Left lung (tissue), 10 donors: ENCODE data around the gene SLC4A5. TPM values are rescaled to one million over a fixed set of nuclear protein-coding genes. Genes with fewer than 3 reads are reported as not detected.

ENCODE experiments used
- ATAC-seq: fragments of 200-7000 bp; cut with Tn5 transposase; one replicate; pipeline ENCODE4 v1.9.1; 2020; ENCODE audit warnings: moderate library complexity
- DNase-seq, 4 donors: peaks; one replicate each; pipeline ENCODE4 v3.0.0-alpha.2; 2013 to 2020
- H3K27ac ChIP-seq, 2 donors: fragments of 200-600 bp; sonication (generic) in 1 of 2; one replicate each; pipeline versions ENCODE4 v1.5.0 to v1.8.0; 2020 to 2021
- H3K27me3 ChIP-seq, 2 donors: fragments of 200-600 bp; sonication (generic) in 1 of 2; one replicate each; pipeline versions ENCODE4 v1.5.0 to v1.8.0; 2020 to 2021
- H3K36me3 ChIP-seq, 2 donors: fragments of 200-600 bp; sonication (generic) in 1 of 2; one replicate each; pipeline versions ENCODE4 v1.5.0 to v1.8.0; 2020 to 2021
- H3K4me1 ChIP-seq, 2 donors: fragments of 200-600 bp; one replicate each; pipeline ENCODE4 v1.8.0; 2021
- H3K4me3 ChIP-seq, 2 donors: fragments of 200-600 bp; sonication (generic) in 1 of 2; one replicate each; pipeline versions ENCODE4 v1.5.0 to v1.8.0; 2020 to 2021; ENCODE audit warnings: mild to moderate bottlenecking in 1 of 2
- H3K9me3 ChIP-seq, 2 donors: fragments of 200-600 bp; sonication (generic) in 1 of 2; one replicate each; pipeline versions ENCODE4 v1.5.0 to v1.8.0; 2020 to 2021
- CTCF ChIP-seq, 2 donors: fragments of 200-600 bp; sonication (generic) in 1 of 2; IDR thresholded peaks; one replicate each; pipeline versions ENCODE4 v1.5.0 to v1.8.0; 2021; ENCODE audit warnings: antibody characterized with exemption in 2 of 2
- intact Hi-C, 2 donors: fragments of 100-400 bp; cut with DNase I; formaldehyde crosslinking; loops; one replicate each; pipeline versions ENCODE4 v1.11.2 to v1.14.2; 2022
- polyA plus RNA-seq, 6 donors: library from polyadenylated mRNA; unstranded; fragments of 120-200 nt; gene quantifications; one replicate each; pipeline ENCODE4 v1.2.1, GENCODE V29; 2013; ENCODE audit not compliant: insufficient read length in 6 of 6
- total RNA-seq, 2 donors: library from RNA; stranded (reverse); fragmentation: NEBNext Ultra II Directional; extraction: Animal tissue kit (Norgen Biotek cat#: 25700); gene quantifications; one replicate each; pipeline ENCODE4 v1.2.1, GENCODE V29; 2021
- donor health status: DM: no; HTN: yes; CAD: no.
- donor health status: DM: no; HTN: no; CAD: no.

The SLC4A5 gene
- total and polyA plus RNA-seq, 8 donors: 2.0 to 13.8 (median 8.0) TPM

DNA sequence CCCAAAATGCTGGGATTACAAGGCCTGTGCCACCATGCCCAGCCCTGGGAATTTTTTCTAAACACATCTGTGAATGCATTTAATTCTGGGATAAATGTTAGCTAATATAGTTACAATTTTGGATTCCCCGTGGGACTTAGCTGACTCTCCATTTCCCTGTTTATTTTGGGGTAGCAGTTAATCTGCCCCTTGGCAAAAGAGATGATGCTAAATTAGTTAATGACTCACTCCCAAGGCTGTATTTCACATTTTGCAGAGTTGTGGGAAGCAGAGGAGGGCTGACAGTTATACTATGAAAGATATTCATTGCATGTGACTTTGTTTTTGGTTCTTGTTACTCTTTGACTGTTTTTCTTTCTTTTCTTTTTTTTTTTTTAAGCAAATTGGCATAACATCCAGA is 141.6 kb downstream of the SLC4A5 start:
- ATAC-seq (no peak), DNase-seq (no peak)
- intact Hi-C loops: no loop called here
- no peak for TF ChIP-seq CTCF (IDR thresholded peaks at IDR 0.05)
- H3K27me3 ChIP-seq: no peaks in the 10 kb centered on the region
- H3K9me3 ChIP-seq: no peaks in the 10 kb centered on the region
- H3K27ac ChIP-seq: no peak overlapping the region
- H3K36me3 ChIP-seq: peaks cover 0 to 15% of the 10 kb centered on the region in 2 donors
- no peak overlapping the region for H3K4me3 ChIP-seq
- peaks cover 20 to 58% of the 10 kb centered on the region in 2 donors for H3K4me1 ChIP-seq

GRCh38 chr2:74201196-74201595 is 142.0 kb downstream of the SLC4A5 start:
- no peak overlapping the region for H3K27ac ChIP-seq
- no peak overlapping the region for H3K4me3 ChIP-seq
- TF ChIP-seq CTCF (IDR thresholded peaks at IDR 0.05): no peak
- H3K27me3 ChIP-seq: no peaks in the 10 kb centered on the region
- intact Hi-C loops: no loop called here
- ATAC-seq: no peak
- peaks cover 0 to 13% of the 10 kb centered on the region in 2 donors for H3K36me3 ChIP-seq
- no peak for DNase-seq
- H3K9me3 ChIP-seq: no peaks in the 10 kb centered on the region
- peaks cover 16 to 54% of the 10 kb centered on the region in 2 donors for H3K4me1 ChIP-seq

DNA sequence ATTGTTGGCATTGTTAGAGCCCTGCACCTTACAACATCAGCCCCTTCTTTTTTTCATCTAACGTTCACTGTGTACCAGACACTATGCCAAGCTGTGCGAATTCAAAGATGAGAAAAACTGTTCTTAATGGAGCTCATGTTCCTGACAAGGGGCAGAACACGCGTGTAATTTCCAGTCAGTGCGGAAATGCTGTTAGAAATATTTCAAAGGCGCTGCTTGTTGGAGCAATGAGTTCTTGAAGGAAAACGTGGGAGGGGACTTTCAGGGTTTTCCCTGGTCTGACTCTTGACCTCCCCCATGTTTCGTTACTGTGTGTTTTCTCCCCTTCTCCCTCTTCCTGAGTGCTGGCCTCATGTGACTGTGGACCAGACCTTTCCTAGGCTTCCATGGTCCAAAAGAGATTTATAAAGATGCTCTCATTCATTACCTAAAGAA is 143.3 kb downstream of the SLC4A5 start:
- Histone ChIP-seq H3K4me3 (peak overlapping the region; percentile 65 to 92), H3K9me3 (no peaks in the 10 kb centered on the region), H3K27me3 (no peaks in the 10 kb centered on the region), H3K4me1 (peaks cover 6 to 41% of the 10 kb centered on the region in 2 donors), H3K36me3 (peaks cover 0 to 13% of the 10 kb centered on the region in 2 donors), H3K27ac (peak overlapping the region in 1 of 2 donors; percentile 86)
- intact Hi-C loops: no loop called here
- no peak for TF ChIP-seq CTCF (IDR thresholded peaks at IDR 0.05)
- no peak for DNase-seq
- no peak for ATAC-seq

- Histone ChIP-seq H3K4me1 (peaks cover 6 to 35% of the 10 kb centered on the region in 2 donors), H3K9me3 (no peaks in the 10 kb centered on the region), H3K27ac (peak overlapping the region; percentile 86 to 97), H3K27me3 (no peaks in the 10 kb centered on the region), H3K4me3 (peak overlapping the region; percentile 65 to 92), H3K36me3 (peaks cover 0 to 12% of the 10 kb centered on the region in 2 donors)
- TF ChIP-seq CTCF (IDR thresholded peaks at IDR 0.05): no peak
- intact Hi-C loops: no loop called here
- DNase-seq (no peak), ATAC-seq (no peak)
Measured at GRCh38 chr2:74199275-74199701, 143.9 kb downstream of the SLC4A5 start.

DNA sequence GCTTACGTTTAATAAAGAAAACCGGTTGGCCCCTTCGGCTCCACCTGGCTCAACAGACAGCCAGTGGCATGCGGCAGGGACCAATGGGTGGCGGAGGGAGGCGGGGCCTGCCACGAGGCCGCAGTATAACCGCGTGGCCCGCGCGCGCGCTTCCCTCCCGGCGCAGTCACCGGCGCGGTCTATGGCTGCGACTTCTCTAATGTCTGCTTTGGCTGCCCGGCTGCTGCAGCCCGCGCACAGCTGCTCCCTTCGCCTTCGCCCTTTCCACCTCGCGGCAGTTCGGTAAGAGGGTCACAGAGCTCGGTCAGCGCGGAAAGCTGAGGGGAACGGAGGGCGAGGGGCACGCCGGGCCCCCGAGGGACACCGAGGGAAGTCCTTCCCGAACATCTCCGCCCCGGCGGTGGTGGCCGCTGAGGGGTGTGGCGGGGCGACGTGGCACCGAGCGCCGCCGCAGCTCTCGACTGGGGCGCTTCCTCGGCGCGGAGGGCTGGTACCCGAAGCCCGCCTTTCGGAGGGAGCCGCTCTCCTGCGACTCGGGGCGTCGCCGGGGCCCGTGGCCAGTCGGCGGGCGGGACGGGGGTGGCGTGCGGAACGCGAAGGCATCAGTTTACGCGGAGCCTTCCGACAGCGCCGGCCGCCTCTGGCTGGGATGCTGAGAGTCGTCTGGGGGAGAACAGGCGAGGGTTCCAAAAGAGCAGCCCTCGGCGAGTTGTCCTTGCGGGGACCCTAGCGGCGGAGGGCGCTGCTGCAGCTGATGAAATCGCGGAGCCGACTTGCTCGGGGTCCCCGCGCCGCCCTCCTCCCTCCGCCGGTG is 144.5 kb downstream of the SLC4A5 start, which contains the start of gene MTHFD2:
MTHFD2 (plus strand) TSS at position 155 of the 814 bp plus-strand sequence; CDS start at position 182, 27 bp downstream.
- Histone ChIP-seq H3K27me3 (no peaks in the 10 kb centered on the region), H3K27ac (peak within 1 kb of the TSS; percentile 86 to 97), H3K4me1 (peaks cover 6 to 34% of the 10 kb centered on the region in 2 donors), H3K36me3 (peaks cover 0 to 6% of the 10 kb centered on the region in 2 donors), H3K9me3 (no peaks in the 10 kb centered on the region), H3K4me3 (peak within 1 kb of the TSS; percentile 65 to 92)
- DNase-seq: peak; percentile 74 to 98 (median 92)
- TF ChIP-seq CTCF (IDR thresholded peaks at IDR 0.05): peak; percentile 61 to 84
- intact Hi-C loops: no loop called here
- ATAC-seq: peak; percentile 99
